ENCODE results near the gene MRPL14.

GRCh38 chr6:44143731-44144130 lies 16.5 kb upstream of the MRPL14 start:
- TF ChIP-seq, protein P1, sequence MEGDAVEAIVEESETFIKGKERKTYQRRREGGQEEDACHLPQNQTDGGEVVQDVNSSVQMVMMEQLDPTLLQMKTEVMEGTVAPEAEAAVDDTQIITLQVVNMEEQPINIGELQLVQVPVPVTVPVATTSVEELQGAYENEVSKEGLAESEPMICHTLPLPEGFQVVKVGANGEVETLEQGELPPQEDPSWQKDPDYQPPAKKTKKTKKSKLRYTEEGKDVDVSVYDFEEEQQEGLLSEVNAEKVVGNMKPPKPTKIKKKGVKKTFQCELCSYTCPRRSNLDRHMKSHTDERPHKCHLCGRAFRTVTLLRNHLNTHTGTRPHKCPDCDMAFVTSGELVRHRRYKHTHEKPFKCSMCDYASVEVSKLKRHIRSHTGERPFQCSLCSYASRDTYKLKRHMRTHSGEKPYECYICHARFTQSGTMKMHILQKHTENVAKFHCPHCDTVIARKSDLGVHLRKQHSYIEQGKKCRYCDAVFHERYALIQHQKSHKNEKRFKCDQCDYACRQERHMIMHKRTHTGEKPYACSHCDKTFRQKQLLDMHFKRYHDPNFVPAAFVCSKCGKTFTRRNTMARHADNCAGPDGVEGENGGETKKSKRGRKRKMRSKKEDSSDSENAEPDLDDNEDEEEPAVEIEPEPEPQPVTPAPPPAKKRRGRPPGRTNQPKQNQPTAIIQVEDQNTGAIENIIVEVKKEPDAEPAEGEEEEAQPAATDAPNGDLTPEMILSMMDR (IDR thresholded peaks at IDR 0.05; ENCODE audit: low read depth, low read length) = no peak
- TF ChIP-seq EZH2phosphoT487 (IDR thresholded peaks at IDR 0.05; ENCODE audit: low read depth) = no peak

All from OCI-LY3 (cell line).